ENCODE data around the gene SYPL2.

GRCh38 chr1:109438798-109439297 lies 27.5 kb upstream of the SYPL2 start:
- TF ChIP-seq CTCF (IDR thresholded peaks at IDR 0.05) (no peak), POLR2A (IDR thresholded peaks at IDR 0.05) (no peak)
